A673 (cell line): ENCODE data around the gene MARK3. TPM values are rescaled to one million over a fixed set of nuclear protein-coding genes. Genes with fewer than 3 reads are reported as not detected.

Experiments
- BruUV-seq: library from RNA; stranded (reverse); fragments of 400-500 nt; replicated peaks from 2 replicates; lab custom pipeline; 2021; lab: Mats Ljungman, UMichigan
- CTCF ChIA-PET: fragments of 300-600 bp; sonication (Branson Sonifier 250); formaldehyde crosslinking; loops from one replicate; lab custom pipeline; 2022; ENCODE audit warnings: antibody characterized with exemption; lab: Charles Lee
- POLR2A ChIA-PET: fragments of 300-600 bp; sonication (Branson Sonifier 250); formaldehyde crosslinking; loops from one replicate; lab custom pipeline; 2022; ENCODE audit warnings: antibody characterized with exemption; ENCODE audit not compliant: low non-redundant PET; lab: Charles Lee
- DNase-seq: peaks from one replicate; pipeline ENCODE4 v3.0.0-alpha.2; 2015; ENCODE audit warnings: low spot score
- H3K27ac ChIP-seq: fragments of 200-600 bp; sonication (generic); 2 replicates; pipeline ENCODE4 v1.5.1; 2016; ENCODE audit warnings: mixed run types, low read depth, mild to moderate bottlenecking, mixed read lengths, antibody characterized with exemption, low read length; ENCODE audit not compliant: poor library complexity, severe bottlenecking
- H3K27me3 ChIP-seq: fragments of 200-600 bp; sonication (generic); replicated peaks from 2 replicates; pipeline ENCODE4 v1.6.1; 2017; ENCODE audit warnings: mixed run types, low read depth, mild to moderate bottlenecking, mixed read lengths, antibody characterized with exemption, low read length; ENCODE audit not compliant: insufficient read depth, poor library complexity
- H3K36me3 ChIP-seq: fragments of 200-600 bp; sonication (generic); 2 replicates; pipeline ENCODE4 v1.6.1; 2016; ENCODE audit warnings: mixed run types, mild to moderate bottlenecking, mixed read lengths, antibody characterized with exemption, low read length; ENCODE audit not compliant: insufficient read depth, poor library complexity, severe bottlenecking
- H3K4me1 ChIP-seq: fragments of 200-600 bp; sonication (generic); 2 replicates; pipeline ENCODE4 v1.6.1; 2017; ENCODE audit warnings: mixed run types, mild to moderate bottlenecking, mixed read lengths, antibody characterized with exemption, low read length; ENCODE audit not compliant: insufficient read depth, poor library complexity, severe bottlenecking
- H3K4me3 ChIP-seq: fragments of 200-600 bp; sonication (generic); 2 replicates; pipeline ENCODE4 v1.5.1; 2016; ENCODE audit warnings: low read depth, mixed run types, mild to moderate bottlenecking, mixed read lengths, low read length; ENCODE audit not compliant: poor library complexity, severe bottlenecking
- H3K9me3 ChIP-seq: fragments of 200-600 bp; sonication (generic); 2 replicates; pipeline ENCODE4 v1.6.1; 2016; ENCODE audit warnings: mixed run types, low read depth, mild to moderate bottlenecking, mixed read lengths, antibody characterized with exemption, low read length; ENCODE audit not compliant: poor library complexity, severe bottlenecking
- EZH2 ChIP-seq: fragments of 200-600 bp; sonication (generic); IDR thresholded peaks from 2 replicates; pipeline ENCODE4 v1.6.1; 2017; ENCODE audit warnings: borderline replicate concordance, low read depth, mild to moderate bottlenecking, mixed read lengths, antibody characterized with exemption, low read length; ENCODE audit not compliant: poor library complexity, severe bottlenecking
- intact Hi-C: fragments of 100-400 bp; cut with micrococcal nuclease; formaldehyde crosslinking; loops from one replicate; pipeline ENCODE4 v1.10.0; 2022; ENCODE audit not compliant: unreplicated experiment
- total RNA-seq: library from RNA; stranded (reverse); gene quantifications from 2 replicates; pipeline ENCODE4 v1.2.3, GENCODE V29; 2021
- TF ChIP-seq, protein P1 (sequence below): fragments of 300-800, 200-600 bp; sonication (generic); conservative IDR thresholded peaks from 2 replicates; pipeline ENCODE4 v1.5.1; 2017; ENCODE audit warnings: low read depth, mild to moderate bottlenecking, antibody characterized with exemption, low read length, moderate library complexity, mixed read lengths

MARK3 gene
- total RNA-seq, 1 experiment from 2014 or later: 94.4 TPM

DNA sequence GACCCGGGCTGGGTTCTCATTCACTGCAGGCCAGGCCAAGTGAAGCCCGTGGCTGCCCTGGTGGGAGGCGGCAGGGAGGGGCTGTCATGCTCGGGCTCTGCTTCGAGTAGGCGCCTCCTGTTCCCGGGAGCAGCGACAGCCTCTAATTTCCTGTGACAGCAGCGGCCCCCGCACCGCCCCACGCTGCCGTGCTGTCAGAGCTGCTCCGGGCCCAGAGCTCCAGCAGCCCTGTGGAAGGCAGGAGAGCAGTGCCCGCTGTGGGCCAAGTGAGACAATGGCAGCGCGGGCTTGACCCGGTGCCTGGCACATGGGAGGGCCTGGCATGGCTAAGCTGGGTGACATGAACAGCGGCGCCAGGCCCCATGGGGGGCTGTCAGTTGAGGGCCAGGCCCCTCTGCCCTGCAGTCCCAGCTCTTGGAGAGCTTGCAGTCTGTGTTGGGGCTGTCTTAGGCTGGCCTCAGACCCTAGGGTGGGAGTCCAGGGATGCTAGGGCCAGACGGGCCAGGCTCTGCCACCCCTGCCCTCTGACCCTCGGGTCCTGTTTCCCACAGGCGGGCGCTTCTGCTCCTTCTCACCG is 148.9 kb downstream of the MARK3 start:
- no peak for TF ChIP-seq EZH2
- TF ChIP-seq, protein P1, sequence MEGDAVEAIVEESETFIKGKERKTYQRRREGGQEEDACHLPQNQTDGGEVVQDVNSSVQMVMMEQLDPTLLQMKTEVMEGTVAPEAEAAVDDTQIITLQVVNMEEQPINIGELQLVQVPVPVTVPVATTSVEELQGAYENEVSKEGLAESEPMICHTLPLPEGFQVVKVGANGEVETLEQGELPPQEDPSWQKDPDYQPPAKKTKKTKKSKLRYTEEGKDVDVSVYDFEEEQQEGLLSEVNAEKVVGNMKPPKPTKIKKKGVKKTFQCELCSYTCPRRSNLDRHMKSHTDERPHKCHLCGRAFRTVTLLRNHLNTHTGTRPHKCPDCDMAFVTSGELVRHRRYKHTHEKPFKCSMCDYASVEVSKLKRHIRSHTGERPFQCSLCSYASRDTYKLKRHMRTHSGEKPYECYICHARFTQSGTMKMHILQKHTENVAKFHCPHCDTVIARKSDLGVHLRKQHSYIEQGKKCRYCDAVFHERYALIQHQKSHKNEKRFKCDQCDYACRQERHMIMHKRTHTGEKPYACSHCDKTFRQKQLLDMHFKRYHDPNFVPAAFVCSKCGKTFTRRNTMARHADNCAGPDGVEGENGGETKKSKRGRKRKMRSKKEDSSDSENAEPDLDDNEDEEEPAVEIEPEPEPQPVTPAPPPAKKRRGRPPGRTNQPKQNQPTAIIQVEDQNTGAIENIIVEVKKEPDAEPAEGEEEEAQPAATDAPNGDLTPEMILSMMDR: no peak
- BruUV-seq: no TSS peak
- Histone ChIP-seq H3K27me3 (no peaks in the 10 kb centered on the region), H3K36me3 (peaks cover 5% of the 10 kb centered on the region), H3K27ac (no peak overlapping the region), H3K4me1 (peaks cover 6% of the 10 kb centered on the region), H3K4me3 (no peak overlapping the region), H3K9me3 (no peaks in the 10 kb centered on the region)
- intact Hi-C loops: no loop called here
- ChIA-PET POLR2A (no interaction called here), CTCF (no interaction called here)
- no peak for DNase-seq

DNA sequence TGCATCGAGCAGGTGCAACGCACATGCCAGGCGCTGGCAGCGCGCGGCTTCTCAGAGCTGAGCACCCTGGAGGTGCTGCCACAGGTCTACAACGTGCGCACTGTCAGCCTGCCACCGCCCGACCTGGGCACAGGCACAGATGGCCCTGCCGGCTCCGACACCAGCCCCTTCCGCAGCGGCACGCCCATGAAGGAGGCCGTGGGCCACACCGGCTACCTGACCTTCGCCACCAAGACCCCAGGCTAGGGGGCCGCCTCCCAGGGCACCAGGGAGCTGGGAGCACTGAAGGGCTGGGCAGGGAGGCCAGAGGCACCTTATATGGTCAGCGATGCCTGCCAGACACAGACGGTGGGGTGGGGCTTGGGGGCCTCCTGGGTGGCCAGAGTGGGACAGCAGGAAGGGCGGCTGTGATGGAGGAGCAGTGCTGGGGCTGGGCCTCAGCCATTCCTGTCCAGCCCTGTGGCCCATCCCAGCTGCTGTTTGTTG is 149.4 kb downstream of the MARK3 start:
- no TSS peak for BruUV-seq
- Histone ChIP-seq H3K4me1 (peaks cover 6% of the 10 kb centered on the region), H3K4me3 (no peak overlapping the region), H3K36me3 (peaks cover 5% of the 10 kb centered on the region), H3K27me3 (no peaks in the 10 kb centered on the region), H3K27ac (no peak overlapping the region), H3K9me3 (no peaks in the 10 kb centered on the region)
- no peak for TF ChIP-seq EZH2
- TF ChIP-seq, protein P1: no peak
- POLR2A ChIA-PET: no interaction called here
- CTCF ChIA-PET: no interaction called here
- intact Hi-C loops: no loop called here
- DNase-seq: no peak

DNA sequence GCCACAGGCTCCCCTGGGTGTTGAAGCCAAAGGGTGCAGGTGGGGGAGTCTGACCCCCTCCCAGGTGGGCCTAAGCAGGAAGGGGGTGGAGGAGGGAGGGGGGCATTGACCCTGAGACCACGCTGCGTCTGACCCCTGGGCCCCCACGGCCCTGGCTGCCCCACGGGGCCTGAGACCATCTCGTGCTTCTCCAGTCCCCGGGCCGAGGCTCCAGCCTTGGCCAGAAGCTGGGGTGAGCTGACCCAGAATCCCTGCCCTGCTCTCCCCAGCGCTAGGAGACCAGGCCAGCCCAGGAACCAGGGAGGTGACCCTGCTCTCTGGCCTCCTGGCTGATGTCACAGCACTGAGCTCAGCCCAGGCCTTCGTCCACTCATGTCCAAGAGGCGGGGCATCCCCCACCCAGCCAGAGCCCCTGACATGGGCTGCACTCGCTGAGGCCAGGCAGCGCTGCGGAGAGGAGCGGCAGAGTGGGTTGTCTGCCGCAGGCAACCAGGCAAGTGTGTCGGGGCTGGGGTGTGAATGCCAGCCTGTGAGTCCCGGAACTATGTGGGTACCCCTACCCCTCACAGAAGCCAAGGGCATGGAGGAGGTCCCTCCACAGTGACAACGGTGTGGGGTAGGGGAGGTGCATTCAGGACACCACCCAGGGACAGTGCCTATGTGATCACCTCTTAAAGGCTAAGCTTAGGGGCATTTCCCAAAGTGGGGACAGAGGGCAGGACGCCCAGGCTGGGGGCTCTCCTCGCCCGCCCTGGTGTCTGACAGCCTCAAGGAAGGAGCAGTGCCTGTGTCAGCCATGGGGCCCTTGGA is 150.1 kb downstream of the MARK3 start:
- no peak overlapping the region for H3K4me3 ChIP-seq
- ChIA-PET CTCF (no interaction called here), POLR2A (no interaction called here)
- TF ChIP-seq EZH2: no peak
- TF ChIP-seq, protein P1: no peak
- peaks cover 5% of the 10 kb centered on the region for H3K36me3 ChIP-seq
- BruUV-seq: TSS peak; percentile 9
- no peak overlapping the region for H3K27ac ChIP-seq
- no peaks in the 10 kb centered on the region for H3K9me3 ChIP-seq
- peaks cover 4% of the 10 kb centered on the region for H3K4me1 ChIP-seq
- no peaks in the 10 kb centered on the region for H3K27me3 ChIP-seq
- no peak for DNase-seq
- intact Hi-C loops: no loop called here
